A204.1 (cell line): ENCODE data around the gene CCDC137.
"Not testable (repeated sequence)": the region's sequence is repeated elsewhere in the genome, so short reads cannot be mapped to it uniquely, and the experiment has no call there.

Experiments used
- FAIRE-seq: peaks from 2 replicates; lab custom pipeline; 2012; peaks lifted over from hg19 to GRCh38; lab: Jason Lieb, UNC

CCDC137 gene

GRCh38 chr17:81666342-81667191 lies at the start of gene CCDC137, which contains the start of gene OXLD1:
CCDC137 (plus strand) TSS chr17:81666737; CDS start chr17:81666767, 30 bp downstream.
OXLD1 (minus strand) TSS chr17:81666605; CDS start chr17:81666577, 28 bp downstream.
- no peak for FAIRE-seq

- no peak for FAIRE-seq
These were observed 49.7 kb upstream of the CCDC137 start for GRCh38 chr17:81616877-81617276.

GRCh38 chr17:81618307-81618706 lies 48.2 kb upstream of the CCDC137 start:
- FAIRE-seq, result not testable (repeated sequence)

- no peak for FAIRE-seq
These were observed 44.9 kb upstream of the CCDC137 start for GRCh38 chr17:81621494-81622130.

- no peak for FAIRE-seq
These were observed 36.3 kb upstream of the CCDC137 start for GRCh38 chr17:81630274-81630673.

GRCh38 chr17:81631482-81631881 lies 35.1 kb upstream of the CCDC137 start:
- FAIRE-seq, result no peak

- FAIRE-seq, result no peak
These were observed 31.1 kb upstream of the CCDC137 start for GRCh38 chr17:81635431-81635830.

GRCh38 chr17:81635973-81636504 lies 30.5 kb upstream of the CCDC137 start:
- no peak for FAIRE-seq

- no peak for FAIRE-seq
These were observed 29.8 kb upstream of the CCDC137 start, which contains the start of the genes NPLOC4 and TSPAN10 for GRCh38 chr17:81636505-81637288. NPLOC4 (minus strand) TSS chr17:81637112; CDS start chr17:81636930, 182 bp downstream. TSPAN10 (plus strand) TSS chr17:81637196; CDS start chr17:81642413, 5,217 bp downstream.

- no peak for FAIRE-seq
These were observed 27.9 kb upstream of the CCDC137 start for GRCh38 chr17:81638683-81639082.

- no peak for FAIRE-seq
These were observed 26.5 kb upstream of the CCDC137 start for GRCh38 chr17:81640011-81640410.

- no peak for FAIRE-seq
These were observed 24.6 kb upstream of the CCDC137 start for GRCh38 chr17:81641825-81642489.

- no peak for FAIRE-seq
These were observed 22.0 kb upstream of the CCDC137 start for GRCh38 chr17:81644496-81644895.

GRCh38 chr17:81644976-81645952 lies 21.3 kb upstream of the CCDC137 start:
- FAIRE-seq, result no peak

GRCh38 chr17:81646869-81647600 lies 19.5 kb upstream of the CCDC137 start:
- FAIRE-seq, result no peak

GRCh38 chr17:81647640-81648012 lies 18.9 kb upstream of the CCDC137 start:
- FAIRE-seq, result no peak

- no peak for FAIRE-seq
These were observed 18.4 kb upstream of the CCDC137 start for GRCh38 chr17:81648013-81648706.

GRCh38 chr17:81648707-81649085 lies 17.8 kb upstream of the CCDC137 start:
- no peak for FAIRE-seq

GRCh38 chr17:81650951-81651350 lies 15.6 kb upstream of the CCDC137 start:
- FAIRE-seq, result no peak
